Right ventricle myocardium inferior (tissue), 1 donor: ENCODE data around the gene ADGRE2. TPM values are rescaled to one million over a fixed set of nuclear protein-coding genes. Genes with fewer than 3 reads are reported as not detected.
"Not testable (repeated sequence)": the region's sequence is repeated elsewhere in the genome, so short reads cannot be mapped to it uniquely, and the experiment has no call there.

Experiments
- ATAC-seq: fragments of 200-7000 bp; cut with Tn5 transposase; one replicate; pipeline ENCODE4 v1.9.1; 2020; ENCODE audit warnings: mild to moderate bottlenecking, moderate library complexity
- DNase-seq: peaks from one replicate; pipeline ENCODE4 v3.0.0; 2021; ENCODE audit errors: missing footprints
- intact Hi-C: fragments of 100-400 bp; cut with DNase I; formaldehyde crosslinking; loops from one replicate; pipeline ENCODE4 v1.11.0; 2022
- total RNA-seq: library from RNA; stranded (reverse); fragmentation: NEBNext Ultra II Directional; extraction: Animal tissue kit (Norgen Biotek cat#: 25700); gene quantifications from one replicate; pipeline ENCODE4 v1.2.1, GENCODE V29; 2021
- donor health status: DM: no; HTN: yes; CAD: no; lungs with severe emphysema.

Gene ADGRE2
- total RNA-seq, 1 donor from 2014 or later: 0.87 TPM

- intact Hi-C loops, DNase-seq, ATAC-seq: not testable (repeated sequence)
These were observed 3.6 kb upstream of the ADGRE2 start for GRCh38 chr19:14781713-14782536.

DNA sequence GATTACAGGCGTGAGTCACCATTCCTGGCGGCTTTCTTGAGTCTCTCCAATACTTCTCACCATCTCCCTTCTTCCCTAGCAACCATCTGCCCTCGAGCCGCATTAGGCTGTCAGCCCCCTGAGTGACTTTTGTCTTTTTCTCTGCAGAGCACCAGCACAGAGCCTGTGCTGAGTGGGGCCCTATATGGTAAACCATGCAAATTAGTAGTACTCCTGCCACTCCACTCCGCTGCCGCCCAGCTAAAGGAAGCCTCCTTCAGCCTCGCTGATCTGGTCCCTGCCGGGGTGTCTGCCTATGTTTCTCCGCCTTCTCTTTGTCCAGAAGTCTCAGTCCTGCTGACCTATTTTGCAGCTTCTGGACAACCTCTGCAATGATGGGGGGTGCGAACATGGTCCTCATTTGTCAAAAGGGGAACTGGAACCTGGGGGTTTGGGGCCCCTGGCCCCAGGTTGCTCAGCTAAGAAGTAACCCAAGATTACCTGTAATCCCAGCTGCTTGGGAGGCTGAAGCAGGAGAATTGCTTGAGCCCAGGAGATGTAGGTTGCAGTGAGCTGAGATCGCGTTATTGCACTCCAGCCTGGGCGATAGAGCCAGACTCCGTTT, 2.4 kb upstream of the ADGRE2 start:
- intact Hi-C loops, DNase-seq, ATAC-seq: not testable (repeated sequence)

- DNase-seq (no peak), ATAC-seq (no peak)
- intact Hi-C loops: no loop called here
These were observed 791 bp upstream of the ADGRE2 start for GRCh38 chr19:14779151-14779550.

DNA sequence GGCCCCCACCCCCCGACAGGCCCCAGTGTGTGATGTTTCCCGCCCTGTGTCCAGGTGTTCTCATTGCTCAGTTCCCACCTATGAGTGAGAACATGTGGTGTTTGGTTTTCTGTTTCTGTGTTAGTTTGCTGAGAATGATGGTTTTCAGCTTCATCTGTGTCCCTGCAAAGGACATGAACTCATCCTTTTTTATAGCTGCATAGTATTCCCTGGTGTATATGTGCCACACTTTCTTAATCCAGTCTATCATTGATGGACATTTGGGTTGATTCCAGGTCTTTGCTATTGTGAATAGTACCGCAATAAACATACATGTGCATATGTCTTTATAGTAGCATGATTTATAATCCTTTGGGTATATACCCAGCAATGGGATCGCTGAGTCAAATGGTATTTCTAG, 715 bp downstream of the ADGRE2 start:
- DNase-seq, ATAC-seq, intact Hi-C loops: not testable (repeated sequence)

DNA sequence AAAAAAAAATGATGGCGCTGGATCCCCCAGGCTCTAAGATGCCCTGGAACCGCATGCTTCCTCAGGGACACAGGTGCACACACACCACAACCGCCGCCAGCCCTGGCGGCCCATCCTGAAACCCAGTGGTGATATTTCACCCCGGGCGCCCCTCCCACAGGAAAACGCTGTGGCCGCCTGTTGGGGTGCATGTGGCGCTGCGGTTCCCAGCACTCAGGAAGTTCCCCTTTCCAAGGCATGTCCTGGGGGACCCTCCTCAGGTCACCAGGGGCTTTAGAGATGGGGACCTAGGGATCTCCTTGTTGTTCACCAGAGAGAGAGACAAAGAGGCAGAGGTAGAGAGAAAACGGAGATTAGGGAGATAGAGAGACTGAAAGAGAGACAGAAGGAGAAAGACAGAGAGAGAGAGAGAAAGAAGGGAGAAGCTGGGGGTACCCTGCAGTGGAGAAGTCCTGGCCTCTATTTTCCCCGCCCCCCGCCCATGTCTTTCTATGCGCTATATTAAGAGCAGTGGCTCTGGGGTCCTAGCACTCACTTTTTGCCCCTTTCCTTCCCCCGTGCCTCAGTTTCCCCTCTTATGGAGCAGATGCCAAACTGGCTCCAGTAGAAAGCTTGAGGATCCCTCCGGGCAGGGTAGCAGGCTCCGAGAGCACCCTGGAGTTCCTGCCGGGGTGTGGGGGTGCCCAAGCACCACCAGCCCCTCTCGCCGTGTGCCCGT, 2.3 kb downstream of the ADGRE2 start:
- intact Hi-C loops: no loop called here
- ATAC-seq (no peak), DNase-seq (peak; percentile 82)

DNA sequence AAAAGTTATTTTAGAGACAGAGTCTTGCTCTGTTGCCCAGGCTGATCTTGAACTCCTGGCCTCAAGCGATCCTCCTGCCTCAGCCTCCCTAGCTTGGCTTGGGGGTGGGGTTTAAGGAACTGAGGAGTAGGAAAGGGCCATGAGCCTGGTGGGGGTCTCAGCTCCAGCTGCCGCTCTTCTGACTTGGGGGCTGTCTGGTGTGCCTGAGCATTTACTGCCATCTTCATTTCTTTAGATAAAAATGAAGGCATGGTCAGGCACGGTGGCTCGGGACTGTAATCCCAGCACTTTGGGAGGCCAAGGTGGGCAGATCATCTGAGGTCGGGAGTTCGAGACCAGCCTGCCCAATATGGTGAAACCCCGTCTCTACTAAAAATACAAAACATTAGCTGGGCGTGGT, 3.0 kb downstream of the ADGRE2 start:
- DNase-seq, intact Hi-C loops, ATAC-seq: not testable (repeated sequence)

GRCh38 chr19:14774373-14774772, 4.0 kb downstream of the ADGRE2 start:
- intact Hi-C loops: no loop called here
- DNase-seq (no peak), ATAC-seq (no peak)

DNA sequence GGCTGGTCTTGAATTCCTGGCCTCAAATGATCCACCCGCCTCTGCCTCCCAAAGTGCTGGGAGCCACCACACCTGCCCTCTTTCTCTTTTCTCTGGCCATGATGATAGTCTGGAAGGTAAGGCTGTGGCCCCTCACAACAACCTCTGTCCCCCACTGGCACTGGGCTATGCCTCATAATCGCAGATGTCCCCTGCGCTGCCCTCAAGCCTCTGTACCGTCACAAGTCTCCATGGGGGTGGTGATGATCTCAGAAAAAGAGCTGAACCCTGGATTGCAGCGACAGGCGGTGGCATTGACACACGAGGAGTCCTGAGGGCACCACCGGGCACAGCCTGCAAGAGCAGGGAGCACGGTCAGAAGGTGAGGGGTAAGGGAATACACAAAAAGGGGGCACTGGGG, 4.6 kb downstream of the ADGRE2 start:
- DNase-seq, intact Hi-C loops, ATAC-seq: not testable (repeated sequence)

GRCh38 chr19:14772995-14773394, 5.4 kb downstream of the ADGRE2 start:
- no peak for ATAC-seq
- intact Hi-C loops: no loop called here

DNA sequence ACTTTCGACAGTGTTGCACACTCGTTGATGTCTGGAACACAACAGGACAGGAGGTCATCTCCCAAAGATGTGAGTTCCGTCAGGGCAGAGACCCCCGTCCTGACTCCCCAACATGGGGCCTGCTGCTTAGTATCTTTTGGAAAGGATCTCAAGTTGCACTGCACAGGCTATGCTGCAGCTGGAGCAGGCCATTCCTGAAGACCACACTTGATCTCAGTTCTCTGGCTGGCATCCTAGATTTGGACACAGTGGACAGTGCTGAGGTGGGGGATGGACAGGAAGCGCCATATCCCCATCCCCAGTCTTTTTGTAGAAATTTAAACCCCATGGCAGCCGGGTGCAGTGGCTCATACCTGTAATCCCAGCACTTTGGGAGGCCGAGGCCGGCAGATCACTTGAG, 5.9 kb downstream of the ADGRE2 start:
- ATAC-seq (no peak), DNase-seq (no peak)
- intact Hi-C loops: no loop called here

More at GRCh38 chr19:14772995-14773394, 5.4 kb downstream of the ADGRE2 start:
- DNase-seq: no peak

DNA sequence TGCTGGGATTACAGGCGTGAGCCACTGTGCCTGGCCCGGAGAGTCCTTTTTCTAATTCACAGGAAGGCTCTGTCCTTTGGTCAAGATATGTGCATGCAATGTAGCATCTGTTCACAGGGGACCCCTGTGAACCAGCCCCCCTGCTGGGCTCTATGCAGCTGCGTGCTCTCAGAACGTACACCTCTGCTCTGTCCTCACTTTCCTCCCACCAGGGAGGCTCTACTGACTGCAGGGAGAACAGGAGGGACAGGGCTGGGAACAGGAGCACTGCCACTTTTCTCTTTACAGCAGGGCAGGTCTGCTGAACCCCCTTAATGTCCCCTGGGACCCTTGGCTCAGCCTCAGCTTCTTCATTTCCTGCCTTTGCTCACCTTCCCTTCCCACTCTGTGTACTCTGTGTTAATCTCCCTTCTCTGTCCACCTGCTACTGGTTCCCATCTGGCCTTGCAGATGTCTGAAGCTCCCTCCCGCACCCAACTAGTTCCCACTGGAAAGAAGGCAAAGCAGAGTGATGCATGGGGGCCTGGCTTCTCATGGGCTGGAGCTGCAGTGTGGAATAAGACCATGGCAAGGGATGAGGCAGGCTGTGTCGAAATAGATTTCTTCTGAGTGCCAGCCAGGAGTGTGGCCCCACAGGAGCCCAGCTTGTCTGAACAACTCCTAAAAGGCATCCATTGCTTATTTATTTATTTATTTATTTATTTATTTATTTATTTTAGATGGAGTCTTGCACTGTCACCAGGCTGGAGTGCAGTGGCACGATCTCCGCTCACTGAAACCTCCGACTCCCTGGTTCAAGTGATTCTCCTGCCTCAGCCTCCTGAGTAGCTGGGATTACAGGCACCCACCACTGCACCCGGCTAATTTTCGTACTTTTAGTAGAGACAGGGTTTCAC, 7.2 kb downstream of the ADGRE2 start:
- intact Hi-C loops: no loop called here
- no peak for DNase-seq
- ATAC-seq: no peak

- intact Hi-C loops: no loop called here
- DNase-seq (no peak), ATAC-seq (no peak)
These were observed 8.2 kb downstream of the ADGRE2 start for GRCh38 chr19:14770136-14770535.

GRCh38 chr19:14769201-14769600, 9.2 kb downstream of the ADGRE2 start:
- ATAC-seq (no peak), DNase-seq (no peak)
- intact Hi-C loops: no loop called here

- no peak for DNase-seq
- intact Hi-C loops: no loop called here
- no peak for ATAC-seq
These were observed 10.4 kb downstream of the ADGRE2 start for GRCh38 chr19:14768001-14768400.

- intact Hi-C loops: no loop called here
- DNase-seq (no peak), ATAC-seq (no peak)
These were observed 10.8 kb downstream of the ADGRE2 start for GRCh38 chr19:14767466-14767971.

DNA sequence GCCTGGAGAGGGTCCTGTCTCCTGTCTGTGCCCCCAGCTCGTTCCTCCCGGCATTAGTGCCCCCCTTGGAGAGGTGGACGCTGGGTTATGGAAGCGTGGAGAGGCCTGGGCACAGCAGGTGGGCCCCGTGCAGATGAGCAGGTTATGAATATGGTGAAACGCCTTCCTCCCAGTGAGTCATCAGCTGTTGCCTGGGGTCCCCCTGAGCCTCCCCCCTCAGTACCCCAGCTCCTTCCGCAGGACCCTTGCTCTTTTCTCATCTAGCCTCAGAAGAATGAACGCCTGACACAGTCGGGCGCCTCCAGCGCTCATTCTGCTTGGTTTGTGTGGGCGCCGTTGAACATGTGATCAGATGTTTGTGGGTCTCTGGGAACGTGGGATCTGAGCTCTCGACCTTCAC, 12.5 kb downstream of the ADGRE2 start:
- DNase-seq, intact Hi-C loops, ATAC-seq: not testable (repeated sequence)

GRCh38 chr19:14765403-14765802, 13.0 kb downstream of the ADGRE2 start:
- DNase-seq, ATAC-seq, intact Hi-C loops: not testable (repeated sequence)

GRCh38 chr19:14764401-14764800, 14.0 kb downstream of the ADGRE2 start:
- no peak for DNase-seq
- ATAC-seq: no peak
- intact Hi-C loops: no loop called here
